GM10847 (cell line): ENCODE data around the gene GXYLT1.

Experiments used
- POLR2A ChIP-seq: IDR thresholded peaks from 2 replicates; pipeline ENCODE4 v1.6.1; 2011; ENCODE audit not compliant: insufficient read length; ENCODE audit errors: extremely low read depth

Gene GXYLT1, protein sequence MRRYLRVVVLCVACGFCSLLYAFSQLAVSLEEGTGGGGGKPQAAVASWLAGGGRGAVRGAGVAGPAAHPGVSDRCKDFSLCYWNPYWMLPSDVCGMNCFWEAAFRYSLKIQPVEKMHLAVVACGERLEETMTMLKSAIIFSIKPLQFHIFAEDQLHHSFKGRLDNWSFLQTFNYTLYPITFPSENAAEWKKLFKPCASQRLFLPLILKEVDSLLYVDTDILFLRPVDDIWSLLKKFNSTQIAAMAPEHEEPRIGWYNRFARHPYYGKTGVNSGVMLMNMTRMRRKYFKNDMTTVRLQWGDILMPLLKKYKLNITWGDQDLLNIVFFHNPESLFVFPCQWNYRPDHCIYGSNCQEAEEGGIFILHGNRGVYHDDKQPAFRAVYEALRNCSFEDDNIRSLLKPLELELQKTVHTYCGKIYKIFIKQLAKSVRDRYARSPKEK

DNA sequence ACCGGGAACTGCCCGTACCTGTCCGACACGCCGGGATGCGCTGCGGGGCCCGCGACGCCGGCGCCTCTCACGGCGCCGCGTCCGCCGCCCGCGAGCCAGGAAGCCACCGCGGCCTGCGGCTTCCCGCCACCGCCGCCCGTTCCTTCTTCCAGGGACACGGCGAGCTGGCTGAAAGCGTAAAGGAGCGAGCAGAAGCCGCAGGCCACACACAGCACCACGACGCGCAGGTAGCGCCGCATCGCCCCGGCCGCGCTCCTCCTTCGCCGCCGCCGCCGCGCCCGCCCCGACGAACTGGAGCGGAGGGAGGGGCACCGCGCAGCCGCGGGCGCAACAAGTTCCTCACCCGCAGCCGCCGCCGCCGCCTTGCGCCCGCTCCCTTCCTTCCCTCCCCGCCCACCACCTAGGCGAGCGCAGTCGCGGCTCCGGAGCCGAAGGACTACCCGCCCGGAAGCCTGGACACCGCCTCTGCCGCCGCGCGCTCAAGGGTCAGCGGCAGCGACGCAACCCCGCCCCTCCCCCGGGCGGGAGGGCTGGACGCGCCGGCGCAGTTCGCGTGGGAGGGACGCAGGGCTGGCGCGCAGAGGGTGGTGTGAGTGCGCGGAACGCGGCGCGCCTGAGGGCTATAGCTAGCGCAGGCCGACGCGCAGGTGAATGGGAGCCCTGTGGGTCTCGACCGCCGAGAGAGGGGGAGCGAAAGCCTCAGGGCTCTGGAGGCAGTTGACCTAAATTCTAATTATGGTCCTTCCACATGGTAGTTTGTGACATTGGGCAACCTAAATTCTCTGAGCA, at the start of gene GXYLT1:
TSS of gene GXYLT1 (minus strand) at position 467 of the 789 bp plus-strand sequence. CDS start at position 239, 228 bp downstream.
- peak; percentile 84 for TF ChIP-seq POLR2A

DNA sequence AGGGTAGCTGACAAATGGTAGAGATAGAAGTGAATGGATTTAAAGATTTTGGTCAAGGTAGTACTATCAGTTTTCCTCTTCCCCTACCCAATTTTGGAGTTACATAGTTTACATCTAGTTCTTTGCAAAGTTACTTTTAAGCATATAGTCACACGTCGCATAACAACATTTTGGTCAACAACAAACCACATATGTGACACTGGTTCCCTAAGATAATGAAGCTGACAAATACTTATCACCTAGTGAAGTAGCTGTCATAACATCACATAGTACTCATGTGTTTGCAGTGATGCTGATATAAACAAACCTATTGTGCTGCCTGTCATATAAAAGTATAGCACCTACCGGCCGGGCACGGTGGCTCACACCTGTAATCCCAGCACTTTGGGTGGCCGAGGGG, 48.0 kb upstream of the GXYLT1 start:
- no peak for TF ChIP-seq POLR2A

DNA sequence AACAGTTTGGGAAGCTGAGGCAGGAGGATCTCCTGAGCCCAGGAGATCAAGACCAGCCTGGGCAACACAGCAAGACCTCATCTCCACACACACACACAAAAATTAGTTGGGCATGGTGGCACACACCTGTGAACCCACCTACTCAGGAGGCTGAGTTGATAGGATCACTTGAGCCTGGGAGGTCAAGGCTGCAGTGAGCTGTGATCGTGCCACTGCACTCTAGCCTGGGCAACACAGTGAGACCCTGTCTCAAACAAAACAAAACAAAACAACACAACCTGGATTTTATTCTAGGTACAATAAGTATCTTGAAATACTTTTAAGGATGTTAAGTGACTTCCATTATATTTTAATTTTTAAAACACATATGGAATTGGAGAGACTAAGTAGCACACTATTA, 47.6 kb upstream of the GXYLT1 start:
- no peak for TF ChIP-seq POLR2A

DNA sequence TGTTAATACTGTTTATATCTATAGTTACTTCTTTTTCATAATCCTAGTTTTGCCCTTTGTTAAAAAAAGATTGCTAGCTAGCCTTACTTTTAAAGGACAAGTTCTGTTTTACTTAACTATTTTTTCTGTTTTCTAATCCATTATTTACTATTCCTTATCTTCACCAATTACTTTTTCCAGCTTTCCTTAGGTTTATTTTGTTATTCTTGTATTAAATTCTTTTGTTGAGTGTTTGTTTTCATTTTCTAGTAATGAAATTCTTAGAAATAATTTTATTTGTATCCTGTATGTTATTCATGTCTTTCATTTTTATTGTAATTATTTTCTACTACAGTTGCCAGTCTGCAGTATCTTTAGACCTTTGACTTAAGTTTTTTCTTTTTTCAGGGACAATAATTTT, 45.7 kb upstream of the GXYLT1 start:
- TF ChIP-seq POLR2A, result no peak

DNA sequence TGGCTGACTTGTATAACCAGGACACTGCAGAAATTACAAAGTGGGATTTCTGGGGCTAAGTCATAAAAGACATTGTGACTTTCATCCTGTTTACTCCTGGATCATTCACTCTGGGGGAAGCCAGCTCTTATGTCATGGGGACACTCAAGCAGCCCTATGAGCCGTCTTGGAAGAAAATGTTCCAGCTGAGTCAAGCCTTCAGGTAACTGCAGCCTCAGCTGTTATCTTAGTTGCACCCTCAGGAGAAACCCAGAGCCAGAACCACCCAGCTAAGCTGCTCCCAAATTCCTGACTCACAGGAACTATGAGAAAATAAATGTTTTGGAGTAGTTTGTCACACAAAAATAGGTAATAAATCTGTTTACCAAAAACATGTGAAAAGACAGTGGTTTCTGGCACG, 43.1 kb upstream of the GXYLT1 start:
- no peak for TF ChIP-seq POLR2A

DNA sequence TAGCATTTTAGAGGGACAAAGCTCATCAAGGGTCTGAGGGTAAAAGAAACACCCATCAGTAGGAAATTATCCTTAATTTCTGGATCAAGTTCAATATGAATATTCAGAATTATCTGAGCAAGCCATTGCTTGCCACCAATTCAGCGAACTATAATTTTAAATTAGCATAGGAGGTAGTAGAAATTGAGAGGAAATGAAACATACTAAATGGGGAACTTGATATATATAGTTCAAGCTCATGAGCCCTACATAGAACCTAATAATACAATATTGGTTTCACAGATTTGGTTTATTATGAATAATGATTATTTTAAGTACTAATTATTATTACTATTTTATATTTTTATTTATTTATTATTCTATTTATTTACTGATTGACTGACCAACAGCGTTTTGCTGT, 42.1 kb upstream of the GXYLT1 start:
- TF ChIP-seq POLR2A, result no peak

DNA sequence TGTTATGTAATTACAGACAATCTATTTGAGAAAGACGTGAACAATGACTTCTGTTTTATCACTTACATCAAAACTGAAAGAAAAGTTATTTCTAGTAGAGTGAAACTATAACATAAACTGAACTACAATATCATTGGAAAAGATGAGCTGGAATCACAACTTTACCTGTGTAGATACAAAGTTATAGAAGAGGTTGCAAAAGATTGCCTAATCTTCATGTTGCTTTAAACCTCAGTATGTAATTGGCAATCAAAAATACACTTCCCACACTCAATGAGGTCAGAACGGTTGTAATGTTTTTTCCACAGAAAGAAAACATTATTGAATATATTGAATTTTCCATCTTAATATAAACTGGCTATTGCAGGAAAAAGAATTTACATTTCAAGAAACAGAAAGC, 37.7 kb upstream of the GXYLT1 start:
- TF ChIP-seq POLR2A, result no peak

DNA sequence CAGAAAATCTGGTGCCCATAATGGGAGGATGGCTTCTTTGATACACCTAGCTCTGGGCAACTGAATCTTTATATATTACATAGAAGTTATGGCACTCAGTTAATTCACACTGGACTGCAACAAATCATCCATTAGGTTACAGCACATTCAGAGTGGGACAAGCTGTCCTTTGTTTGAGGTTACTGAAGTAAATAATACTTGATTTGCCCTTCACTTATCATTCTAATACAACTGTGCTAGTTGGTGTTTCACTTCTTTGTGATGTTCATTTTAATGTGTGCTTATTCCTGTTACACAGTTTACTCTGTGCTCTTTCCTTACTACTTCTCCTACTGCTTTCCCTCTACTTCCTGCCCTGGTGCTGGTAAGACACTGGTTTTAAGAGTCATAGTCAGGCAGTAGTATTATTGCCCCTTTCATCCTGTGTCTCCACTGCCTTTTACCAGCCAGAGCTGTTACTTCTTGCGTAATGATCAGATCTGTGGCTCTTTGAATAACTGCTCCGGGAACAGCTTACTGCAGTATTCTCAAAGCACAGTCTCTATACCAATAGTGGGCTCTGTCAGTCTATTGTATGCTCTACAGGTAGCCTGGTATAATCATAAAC, 36.4 kb upstream of the GXYLT1 start:
- no peak for TF ChIP-seq POLR2A

DNA sequence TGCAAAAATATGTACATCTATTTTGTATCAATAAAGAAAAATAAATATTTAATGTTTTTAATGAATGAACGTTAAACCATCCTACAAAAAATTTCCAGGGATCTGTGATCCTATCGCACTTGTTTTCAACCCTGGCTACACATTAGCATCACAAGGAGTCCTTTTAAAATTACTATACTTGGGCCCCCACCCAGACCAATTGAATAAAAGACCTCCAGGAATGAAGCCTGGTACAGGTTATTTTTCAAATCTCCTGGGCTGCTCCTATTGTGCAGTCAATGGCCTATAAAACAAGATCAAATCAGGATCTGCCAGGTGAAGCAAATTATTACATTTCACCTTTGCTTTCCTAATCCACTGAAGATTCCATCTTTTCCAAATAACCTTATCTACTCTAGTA, 33.4 kb upstream of the GXYLT1 start:
- TF ChIP-seq POLR2A, result no peak

DNA sequence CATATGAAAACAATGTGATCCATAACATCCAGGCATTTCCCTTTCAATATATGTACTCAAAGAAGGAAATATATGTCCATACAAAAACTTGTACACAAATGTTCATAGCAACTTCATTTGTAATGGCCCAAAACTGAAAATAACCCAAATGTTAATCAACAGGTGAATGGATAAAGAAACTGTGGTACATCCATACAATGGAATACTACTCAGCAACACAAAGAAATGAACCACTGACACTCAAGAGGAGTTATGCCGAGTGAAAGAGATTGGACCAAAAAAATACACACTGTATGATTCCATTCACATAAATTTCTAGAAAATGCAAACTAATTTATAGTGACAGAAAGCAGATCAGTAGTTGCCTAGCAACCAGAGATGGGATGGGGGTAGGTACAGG, 30.3 kb upstream of the GXYLT1 start:
- TF ChIP-seq POLR2A, result no peak

DNA sequence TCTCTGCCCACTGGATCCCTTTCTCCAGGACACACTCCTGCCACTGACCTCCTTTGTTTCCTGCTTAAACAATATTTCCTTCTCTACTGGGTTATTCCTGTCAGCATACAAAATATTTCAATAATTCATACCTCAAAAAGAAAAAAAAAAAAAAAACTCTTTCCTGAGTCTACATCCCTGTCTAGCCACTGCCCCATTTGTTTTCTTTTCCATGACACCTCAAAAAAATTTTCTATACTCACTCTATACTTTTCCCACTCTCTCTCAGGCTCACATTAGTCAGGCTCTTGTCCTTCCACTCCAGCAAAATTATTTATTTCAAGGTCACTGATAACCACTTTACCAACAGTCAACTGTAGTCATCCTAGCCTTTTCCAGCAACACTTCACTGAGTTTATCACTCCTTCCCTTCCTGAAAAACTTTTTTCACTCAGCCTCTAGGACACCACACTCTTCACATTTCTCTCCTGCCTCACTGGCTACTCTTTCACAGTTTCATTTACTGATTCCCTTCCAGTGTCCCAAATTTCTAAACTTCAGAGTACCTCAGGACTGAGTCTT, 29.4 kb upstream of the GXYLT1 start:
- no peak for TF ChIP-seq POLR2A

DNA sequence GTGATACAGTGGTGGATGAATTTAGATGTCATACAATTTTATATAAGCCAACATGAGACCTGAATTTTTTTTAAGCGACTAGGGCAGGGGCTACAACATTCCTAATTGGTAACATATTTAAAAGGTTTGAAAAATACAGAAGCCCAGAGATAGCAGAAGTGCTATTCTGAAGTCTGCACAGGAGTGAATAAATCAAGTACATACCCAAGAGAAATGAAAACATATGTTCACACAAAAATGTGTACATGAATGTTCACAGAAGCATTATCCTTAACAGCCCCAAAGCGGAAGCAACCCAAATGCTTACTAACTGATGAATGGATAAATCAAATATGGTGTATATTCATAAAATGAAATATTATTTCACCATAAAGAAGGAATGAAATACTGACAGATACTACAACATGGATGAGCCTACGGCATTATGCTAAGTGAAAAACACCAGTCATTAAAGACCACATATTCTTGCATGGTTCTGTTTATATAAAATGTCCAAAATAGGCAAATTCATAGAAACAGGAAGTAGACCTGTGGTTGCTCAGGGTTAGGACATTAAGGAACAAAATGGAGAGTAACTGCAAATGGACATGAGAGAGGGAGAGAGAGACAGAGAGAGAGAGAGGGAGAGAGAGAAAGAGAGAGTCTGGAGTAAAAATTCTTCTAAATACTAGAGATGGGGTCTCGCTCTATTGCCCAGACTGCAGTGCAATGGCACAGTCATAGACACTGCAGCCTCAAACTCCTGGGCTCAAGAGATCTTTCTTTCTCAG, 28.0 kb upstream of the GXYLT1 start:
- no peak for TF ChIP-seq POLR2A

DNA sequence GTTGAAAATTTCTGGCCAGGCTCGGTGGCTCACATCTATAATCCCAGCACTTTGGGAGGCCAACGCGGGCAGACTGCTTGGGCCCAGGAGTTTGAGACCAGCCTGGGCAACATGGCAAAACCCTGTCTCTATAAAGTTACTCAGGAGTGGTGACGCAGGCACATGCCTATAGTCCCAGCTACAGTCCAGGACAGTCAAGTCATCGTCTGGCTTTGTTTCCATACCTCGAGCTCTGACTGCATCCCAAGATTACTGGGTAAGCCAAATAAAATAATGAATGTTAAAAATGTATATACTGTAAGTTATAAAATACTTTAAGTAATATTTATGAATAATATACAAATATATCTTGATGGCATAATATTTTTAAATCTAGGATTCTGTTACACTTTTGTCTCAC, 23.0 kb upstream of the GXYLT1 start:
- no peak for TF ChIP-seq POLR2A

DNA sequence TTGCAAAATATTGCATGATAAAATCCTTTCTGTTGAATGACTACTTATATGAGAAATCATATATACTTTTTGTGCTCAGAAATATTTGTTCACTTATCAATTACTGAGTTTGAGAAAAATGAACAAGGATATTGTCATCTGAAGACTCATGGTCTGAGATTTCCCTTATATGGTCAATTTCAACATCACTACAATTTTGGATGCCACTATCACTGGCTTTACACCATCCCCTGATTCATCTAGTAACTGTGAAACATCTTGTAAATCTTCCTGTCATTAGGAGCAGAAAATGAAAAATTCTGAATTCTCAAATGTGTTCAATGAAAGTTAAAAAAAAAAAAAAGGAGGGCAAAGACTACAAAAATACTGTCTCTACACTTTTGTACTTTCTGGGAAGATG, 21.8 kb upstream of the GXYLT1 start:
- TF ChIP-seq POLR2A, result no peak

DNA sequence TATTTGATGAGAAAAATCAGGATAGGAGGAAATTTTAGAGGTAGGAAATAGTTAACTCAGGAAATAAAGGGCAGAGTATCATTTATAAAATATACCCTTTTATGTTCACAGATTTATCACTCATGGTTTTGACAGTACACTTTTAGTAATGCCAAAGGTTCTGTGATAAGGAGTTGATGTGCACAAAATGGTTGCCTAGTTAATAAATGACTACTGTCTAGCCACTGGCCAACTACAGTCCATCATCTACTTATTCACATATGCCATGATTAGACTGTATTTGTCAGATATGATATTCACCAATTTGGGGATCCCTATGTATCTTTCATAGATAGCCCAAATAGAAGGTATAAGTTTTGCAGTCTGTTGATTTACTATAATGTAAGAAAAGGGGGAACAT, 19.2 kb upstream of the GXYLT1 start:
- TF ChIP-seq POLR2A, result no peak
